Heart left ventricle (tissue), 13 donors: ENCODE data around the gene BOC.

Experiments
- CTCF ChIP-seq, 12 donors: fragments of 200-600 bp; sonication (generic) in 4 of 12; IDR thresholded peaks; one replicate each; pipeline versions ENCODE4 v1.5.0 to v1.8.0; 2018 to 2022; ENCODE audit warnings: antibody characterized with exemption in 12 of 12, mild to moderate bottlenecking in 5 of 12
- POLR2A ChIP-seq, 2 donors: fragments of 450-650 bp; IDR thresholded peaks; one replicate each; pipeline ENCODE4 v1.6.1; 2017; ENCODE audit warnings: antibody characterized with exemption in 2 of 2, mild to moderate bottlenecking in 2 of 2, moderate library complexity in 2 of 2
- donor health status: ischemic (EF 13 %, LVEDD 7.1; RV severe dilation, severe dysfunction).
- donor health status: DM: no; HTN: yes; CAD: no.
- donor health status: DM: no; HTN: no; CAD: no.
- donor health status: ischemic (EF 25% LVEDD 6.9; RV normal size, moderate dysfunction).
- donor health status: ischemic (EF 25% LVEDD 5.7; RV mildly dilated, moderate dysfunction).
- donor health status: ischemic (EF 35%, LVEDD 5.7; RV mildly dilated, moderate dysfunction).
- donor health status: nonischemic (EF 11% LVEDD 7.7; RV severe dilation, severe dysfunction).
- donor health status: DM: yes; HTN: yes; CAD: no.
- donor health status: PGD.
- donor health status: ischemic (EF 29% LVEDD 5.4; RV normal size, mild dysfunction).
- donor health status: nonischemic (EF 23%, LVEDD 6.1; RV moderate dilation, normal function).

GRCh38 chr3:113266738-113267137 is 55.4 kb downstream of the BOC start:
- TF ChIP-seq CTCF (IDR thresholded peaks at IDR 0.05), result no peak
- no peak for TF ChIP-seq POLR2A (IDR thresholded peaks at IDR 0.05)
